ENCODE results near the gene CWC27.

Gene CWC27

DNA sequence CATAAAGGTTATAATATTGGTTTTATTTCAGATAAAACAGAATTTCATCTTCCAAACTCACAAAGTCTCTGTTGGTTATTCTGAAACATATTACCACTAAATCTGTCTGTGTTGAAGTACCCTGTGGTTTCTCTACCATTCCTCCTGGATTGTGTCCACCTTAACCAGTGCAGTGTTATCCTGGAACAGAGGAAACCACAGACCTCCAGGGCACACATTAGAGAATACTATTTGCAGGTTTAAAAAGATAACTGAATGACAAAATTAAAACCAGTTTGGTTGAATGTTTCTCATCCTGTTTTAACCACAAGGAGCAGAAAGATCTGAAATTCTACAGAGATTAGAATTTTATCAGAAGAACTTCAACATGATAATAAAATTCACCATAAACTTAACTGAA lies 251.8 kb downstream of the CWC27 start:
- H3K4me3 ChIP-seq (ENCODE audit: low read length in 2 of 2) = no peak overlapping the region
- no peak overlapping the region for H3K9ac ChIP-seq (ENCODE audit: low read depth in 1 of 2, low read length in 2 of 2)
- H3K4me1 ChIP-seq (ENCODE audit: control insufficient read depth in 2 of 2, insufficient read depth in 2 of 2, low read length in 2 of 2) = no peaks in the 10 kb centered on the region
- H3K27me3 ChIP-seq (ENCODE audit: control insufficient read depth in 2 of 2, insufficient read depth in 2 of 2, low read length in 2 of 2) = no peaks in the 10 kb centered on the region
- H3K27ac ChIP-seq (ENCODE audit: low read depth in 2 of 2, low read length in 2 of 2) = no peak overlapping the region
- H3K36me3 ChIP-seq (ENCODE audit: control insufficient read depth in 2 of 2, insufficient read depth in 2 of 2, low read length in 2 of 2) = no peaks in the 10 kb centered on the region
- no peaks in the 10 kb centered on the region for H3K9me3 ChIP-seq (ENCODE audit: control insufficient read depth in 2 of 2, low read length in 2 of 2)

DNA sequence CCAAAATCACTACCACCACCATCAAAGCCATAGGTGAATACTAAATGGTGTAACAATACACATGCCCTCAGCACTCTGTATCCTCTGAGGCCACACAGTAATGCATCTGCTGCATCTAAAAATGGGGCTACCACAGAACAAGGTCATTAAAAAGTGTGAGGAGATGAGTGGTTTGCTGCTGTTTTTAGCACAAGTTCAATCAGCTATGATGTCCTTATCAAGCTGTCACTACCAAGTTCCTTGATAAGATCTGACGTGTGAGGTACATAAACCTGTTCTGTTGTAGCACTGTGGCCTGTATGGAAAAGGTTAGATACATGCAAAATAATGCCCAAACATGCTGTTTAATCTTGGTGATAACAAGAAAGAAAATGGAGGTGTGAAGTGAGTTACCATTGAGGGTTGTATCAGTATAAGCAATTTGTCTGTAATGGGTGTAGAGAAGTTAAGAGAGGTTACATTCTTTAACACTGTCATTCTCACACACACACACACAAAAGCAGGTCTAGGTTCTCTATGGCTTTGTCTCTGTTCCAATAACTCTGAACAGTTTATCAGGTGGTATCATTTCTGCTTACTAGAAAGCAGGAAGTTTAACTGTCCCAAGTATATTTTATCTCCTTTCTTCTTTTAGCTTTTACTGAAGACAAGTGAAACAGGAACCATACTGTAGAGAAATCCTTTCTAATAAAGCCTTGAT lies 252.9 kb downstream of the CWC27 start:
- Histone ChIP-seq H3K27ac (ENCODE audit: low read depth in 2 of 2, low read length in 2 of 2) (no peak overlapping the region), H3K27me3 (ENCODE audit: control insufficient read depth in 2 of 2, insufficient read depth in 2 of 2, low read length in 2 of 2) (no peaks in the 10 kb centered on the region), H3K9me3 (ENCODE audit: control insufficient read depth in 2 of 2, low read length in 2 of 2) (no peaks in the 10 kb centered on the region), H3K4me1 (ENCODE audit: control insufficient read depth in 2 of 2, insufficient read depth in 2 of 2, low read length in 2 of 2) (no peaks in the 10 kb centered on the region), H3K4me3 (ENCODE audit: low read length in 2 of 2) (no peak overlapping the region), H3K9ac (ENCODE audit: low read depth in 1 of 2, low read length in 2 of 2) (no peak overlapping the region), H3K36me3 (ENCODE audit: control insufficient read depth in 2 of 2, insufficient read depth in 2 of 2, low read length in 2 of 2) (no peaks in the 10 kb centered on the region)

DNA sequence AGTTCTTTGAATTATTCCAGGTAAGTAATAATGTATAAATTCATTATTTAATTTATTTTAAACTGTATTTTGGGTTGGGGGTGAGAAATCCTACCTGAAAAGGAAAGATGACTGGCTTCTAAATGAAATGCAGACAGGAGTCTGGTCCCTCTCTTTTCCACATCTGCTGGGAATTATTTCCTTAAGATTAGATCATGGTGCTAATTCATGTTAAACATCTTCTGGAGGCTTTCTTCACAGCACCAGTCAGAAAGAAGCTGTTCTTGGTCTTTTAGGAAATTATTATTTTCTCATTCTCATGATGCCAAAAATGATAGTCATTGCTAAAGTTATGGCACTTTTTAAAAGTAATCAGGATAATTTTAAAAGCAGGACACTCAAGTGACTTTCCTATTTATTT lies 254.2 kb downstream of the CWC27 start:
- Histone ChIP-seq H3K9ac (ENCODE audit: low read depth in 1 of 2, low read length in 2 of 2) (no peak overlapping the region), H3K27me3 (ENCODE audit: control insufficient read depth in 2 of 2, insufficient read depth in 2 of 2, low read length in 2 of 2) (no peaks in the 10 kb centered on the region), H3K36me3 (ENCODE audit: control insufficient read depth in 2 of 2, insufficient read depth in 2 of 2, low read length in 2 of 2) (no peaks in the 10 kb centered on the region), H3K4me1 (ENCODE audit: control insufficient read depth in 2 of 2, insufficient read depth in 2 of 2, low read length in 2 of 2) (no peaks in the 10 kb centered on the region), H3K27ac (ENCODE audit: low read depth in 2 of 2, low read length in 2 of 2) (no peak overlapping the region), H3K4me3 (ENCODE audit: low read length in 2 of 2) (no peak overlapping the region), H3K9me3 (ENCODE audit: control insufficient read depth in 2 of 2, low read length in 2 of 2) (no peaks in the 10 kb centered on the region)

DNA sequence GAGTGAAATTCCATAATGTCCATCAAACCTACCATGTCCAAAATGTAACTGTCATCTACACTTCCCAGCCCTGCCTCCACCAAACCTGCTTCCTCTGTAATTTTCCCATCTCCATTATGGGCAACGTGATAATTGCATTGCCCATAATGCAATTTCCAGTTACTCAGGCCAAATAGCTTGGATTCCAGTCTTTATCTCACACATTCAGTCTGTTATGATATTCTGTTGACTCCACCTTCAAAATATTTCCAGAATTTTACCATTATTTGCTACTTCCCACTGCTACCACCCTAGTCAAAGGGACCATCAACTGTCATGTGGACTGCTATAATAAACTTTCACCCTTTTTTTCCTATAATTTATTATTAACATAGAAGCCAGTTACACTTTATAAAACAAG lies 256.0 kb downstream of the CWC27 start:
- Histone ChIP-seq H3K9ac (ENCODE audit: low read depth in 1 of 2, low read length in 2 of 2) (no peak overlapping the region), H3K36me3 (ENCODE audit: control insufficient read depth in 2 of 2, insufficient read depth in 2 of 2, low read length in 2 of 2) (no peaks in the 10 kb centered on the region), H3K9me3 (ENCODE audit: control insufficient read depth in 2 of 2, low read length in 2 of 2) (no peaks in the 10 kb centered on the region), H3K4me3 (ENCODE audit: low read length in 2 of 2) (no peak overlapping the region), H3K4me1 (ENCODE audit: control insufficient read depth in 2 of 2, insufficient read depth in 2 of 2, low read length in 2 of 2) (no peaks in the 10 kb centered on the region), H3K27ac (ENCODE audit: low read depth in 2 of 2, low read length in 2 of 2) (no peak overlapping the region), H3K27me3 (ENCODE audit: control insufficient read depth in 2 of 2, insufficient read depth in 2 of 2, low read length in 2 of 2) (no peaks in the 10 kb centered on the region)

DNA sequence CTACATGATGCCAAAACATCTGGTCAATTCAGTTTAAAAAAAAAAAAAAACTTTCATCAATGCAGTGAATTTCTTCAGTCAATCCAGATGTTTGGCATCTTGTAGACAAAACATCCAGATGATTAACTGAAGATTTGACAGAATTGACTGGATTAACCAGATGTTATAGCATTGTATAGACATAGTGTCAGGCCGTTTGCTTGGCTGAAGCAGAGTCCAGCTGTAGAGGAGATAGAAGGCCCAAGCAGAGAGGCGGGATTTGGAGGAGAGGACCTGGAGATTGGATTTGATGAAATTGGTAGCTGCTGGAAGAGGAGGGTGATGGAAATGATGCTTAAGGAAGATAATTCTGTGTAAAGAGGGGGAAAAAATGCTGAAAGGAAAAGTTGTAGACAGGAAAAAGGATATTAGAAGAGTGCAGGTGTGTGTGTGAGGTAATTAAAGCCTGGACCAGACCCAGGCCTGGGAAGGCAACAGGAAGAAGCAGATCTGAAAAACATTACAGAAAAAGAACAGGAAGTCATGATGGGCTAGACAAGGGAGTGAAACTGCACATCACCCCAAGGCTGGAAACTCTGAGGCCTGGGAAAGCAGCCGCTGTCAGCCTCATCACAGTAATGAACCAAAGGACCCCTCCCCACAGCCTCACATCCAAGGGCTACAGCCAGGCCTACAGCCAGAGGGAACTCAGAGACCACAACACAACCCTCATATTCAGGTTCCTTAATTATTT lies 258.3 kb downstream of the CWC27 start:
- no peak overlapping the region for H3K27ac ChIP-seq (ENCODE audit: low read depth in 2 of 2, low read length in 2 of 2)
- H3K9me3 ChIP-seq (ENCODE audit: control insufficient read depth in 2 of 2, low read length in 2 of 2) = no peaks in the 10 kb centered on the region
- H3K9ac ChIP-seq (ENCODE audit: low read depth in 1 of 2, low read length in 2 of 2) = no peak overlapping the region
- no peaks in the 10 kb centered on the region for H3K36me3 ChIP-seq (ENCODE audit: control insufficient read depth in 2 of 2, insufficient read depth in 2 of 2, low read length in 2 of 2)
- H3K27me3 ChIP-seq (ENCODE audit: control insufficient read depth in 2 of 2, insufficient read depth in 2 of 2, low read length in 2 of 2) = no peaks in the 10 kb centered on the region
- H3K4me1 ChIP-seq (ENCODE audit: control insufficient read depth in 2 of 2, insufficient read depth in 2 of 2, low read length in 2 of 2) = no peaks in the 10 kb centered on the region
- H3K4me3 ChIP-seq (ENCODE audit: low read length in 2 of 2) = no peak overlapping the region

DNA sequence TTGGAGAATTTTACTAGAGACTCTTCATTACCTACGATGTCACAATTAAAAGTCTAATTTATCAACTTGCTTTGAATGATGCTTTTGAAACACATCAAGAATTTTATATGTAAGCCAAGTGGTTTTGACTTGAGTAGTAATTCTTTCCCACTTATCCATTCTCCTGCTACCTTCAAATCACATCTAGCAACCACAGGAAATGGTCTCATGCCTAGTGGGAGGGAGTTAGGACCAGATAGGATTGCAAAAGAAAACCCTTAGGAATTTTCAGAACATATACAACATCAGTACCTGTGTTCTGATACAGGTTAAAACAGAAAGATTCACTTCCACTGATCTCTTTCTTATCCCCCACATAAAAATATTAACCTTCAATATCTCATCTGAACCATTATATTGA lies 260.4 kb downstream of the CWC27 start:
- H3K36me3 ChIP-seq (ENCODE audit: control insufficient read depth in 2 of 2, insufficient read depth in 2 of 2, low read length in 2 of 2) = no peaks in the 10 kb centered on the region
- H3K27ac ChIP-seq (ENCODE audit: low read depth in 2 of 2, low read length in 2 of 2) = no peak overlapping the region
- H3K9me3 ChIP-seq (ENCODE audit: control insufficient read depth in 2 of 2, low read length in 2 of 2) = no peaks in the 10 kb centered on the region
- no peak overlapping the region for H3K9ac ChIP-seq (ENCODE audit: low read depth in 1 of 2, low read length in 2 of 2)
- no peaks in the 10 kb centered on the region for H3K27me3 ChIP-seq (ENCODE audit: control insufficient read depth in 2 of 2, insufficient read depth in 2 of 2, low read length in 2 of 2)
- no peak overlapping the region for H3K4me3 ChIP-seq (ENCODE audit: low read length in 2 of 2)
- H3K4me1 ChIP-seq (ENCODE audit: control insufficient read depth in 2 of 2, insufficient read depth in 2 of 2, low read length in 2 of 2) = no peaks in the 10 kb centered on the region

DNA sequence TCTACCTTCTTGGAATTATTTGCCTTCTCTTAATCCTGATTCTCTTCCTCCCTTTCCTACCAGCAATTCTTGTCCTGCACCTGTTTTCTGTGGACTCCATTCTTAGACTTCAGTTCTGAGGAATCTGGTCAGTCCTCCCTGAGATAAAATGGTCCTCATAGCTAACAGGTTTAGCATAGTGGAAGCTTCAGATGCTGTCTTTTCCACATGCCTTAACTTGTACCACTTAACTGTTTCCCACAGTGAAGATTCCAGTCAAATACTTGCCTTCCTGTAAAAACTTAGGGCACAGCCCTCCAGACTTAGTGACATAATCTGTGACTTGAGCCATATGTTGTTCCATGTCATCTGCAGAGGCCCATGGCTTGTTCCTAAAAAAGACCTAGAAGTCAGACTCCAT lies 261.3 kb downstream of the CWC27 start:
- no peak overlapping the region for H3K27ac ChIP-seq (ENCODE audit: low read depth in 2 of 2, low read length in 2 of 2)
- H3K9me3 ChIP-seq (ENCODE audit: control insufficient read depth in 2 of 2, low read length in 2 of 2) = no peaks in the 10 kb centered on the region
- no peaks in the 10 kb centered on the region for H3K27me3 ChIP-seq (ENCODE audit: control insufficient read depth in 2 of 2, insufficient read depth in 2 of 2, low read length in 2 of 2)
- no peaks in the 10 kb centered on the region for H3K36me3 ChIP-seq (ENCODE audit: control insufficient read depth in 2 of 2, insufficient read depth in 2 of 2, low read length in 2 of 2)
- H3K4me1 ChIP-seq (ENCODE audit: control insufficient read depth in 2 of 2, insufficient read depth in 2 of 2, low read length in 2 of 2) = peaks cover 3 to 6% of the 10 kb centered on the region in 2 donors
- H3K9ac ChIP-seq (ENCODE audit: low read depth in 1 of 2, low read length in 2 of 2) = no peak overlapping the region
- no peak overlapping the region for H3K4me3 ChIP-seq (ENCODE audit: low read length in 2 of 2)

DNA sequence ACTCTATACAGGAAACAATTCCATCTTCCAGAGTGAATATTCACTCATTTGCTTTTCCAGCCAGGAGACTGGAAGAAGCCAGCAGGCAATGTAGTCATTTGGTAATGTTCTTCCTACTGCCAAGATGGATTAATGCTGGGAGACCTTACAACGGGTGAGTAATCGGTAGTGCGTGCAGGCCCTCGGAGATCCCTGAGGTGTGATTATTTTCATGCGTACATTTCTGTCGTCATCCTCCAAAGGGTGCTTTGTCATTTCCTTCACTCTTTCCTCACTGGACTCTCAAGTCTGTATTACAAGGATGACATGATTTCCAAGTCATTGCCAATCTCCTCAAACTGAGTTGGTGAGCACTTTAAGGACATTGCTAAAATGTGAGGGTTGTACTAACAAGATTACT lies 263.5 kb downstream of the CWC27 start:
- H3K27me3 ChIP-seq (ENCODE audit: control insufficient read depth in 2 of 2, insufficient read depth in 2 of 2, low read length in 2 of 2) = no peaks in the 10 kb centered on the region
- H3K4me3 ChIP-seq (ENCODE audit: low read length in 2 of 2) = no peak overlapping the region
- H3K27ac ChIP-seq (ENCODE audit: low read depth in 2 of 2, low read length in 2 of 2) = no peak overlapping the region
- H3K36me3 ChIP-seq (ENCODE audit: control insufficient read depth in 2 of 2, insufficient read depth in 2 of 2, low read length in 2 of 2) = no peaks in the 10 kb centered on the region
- no peak overlapping the region for H3K9ac ChIP-seq (ENCODE audit: low read depth in 1 of 2, low read length in 2 of 2)
- no peaks in the 10 kb centered on the region for H3K9me3 ChIP-seq (ENCODE audit: control insufficient read depth in 2 of 2, low read length in 2 of 2)
- peaks cover 4 to 9% of the 10 kb centered on the region in 2 donors for H3K4me1 ChIP-seq (ENCODE audit: control insufficient read depth in 2 of 2, insufficient read depth in 2 of 2, low read length in 2 of 2)

DNA sequence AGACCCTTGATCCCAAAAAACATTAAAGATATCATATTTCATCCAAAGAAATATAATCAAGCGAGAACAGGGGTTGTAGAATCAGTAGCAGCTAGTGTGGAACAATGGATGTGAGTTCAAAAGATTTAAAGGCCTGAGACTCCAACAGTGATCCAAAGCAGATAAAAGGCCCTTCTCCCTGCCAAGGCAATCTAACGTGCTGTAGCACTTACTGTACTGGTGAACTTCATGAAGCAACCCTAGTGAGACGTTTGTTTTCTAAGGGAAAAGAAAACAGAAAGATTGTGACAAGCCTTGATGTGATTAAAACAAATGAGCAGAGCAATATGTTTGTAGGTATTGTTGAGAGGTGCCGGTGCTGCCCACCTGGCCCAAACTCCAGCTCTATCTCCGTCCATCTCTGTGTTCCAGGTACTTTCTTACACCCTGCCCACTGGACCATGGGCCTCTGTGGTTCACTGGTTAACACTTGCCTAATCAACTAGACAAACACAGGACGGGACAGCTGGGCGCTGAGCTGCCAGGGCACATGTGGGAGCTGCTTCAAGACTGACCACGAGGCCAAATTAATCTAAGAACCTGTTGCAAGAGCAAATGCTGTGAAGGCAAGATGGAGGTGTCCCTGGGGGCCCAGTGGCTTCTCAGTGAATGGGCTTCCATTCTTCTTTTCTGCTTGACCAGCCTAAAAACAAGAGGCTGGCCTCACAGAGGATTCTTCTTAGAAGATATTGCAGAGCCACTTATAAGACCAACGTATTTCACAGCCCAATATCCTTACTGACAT lies 265.5 kb downstream of the CWC27 start:
- H3K27ac ChIP-seq (ENCODE audit: low read depth in 2 of 2, low read length in 2 of 2) = no peak overlapping the region
- peaks cover 4 to 9% of the 10 kb centered on the region in 2 donors for H3K4me1 ChIP-seq (ENCODE audit: control insufficient read depth in 2 of 2, insufficient read depth in 2 of 2, low read length in 2 of 2)
- H3K9me3 ChIP-seq (ENCODE audit: control insufficient read depth in 2 of 2, low read length in 2 of 2) = no peaks in the 10 kb centered on the region
- H3K27me3 ChIP-seq (ENCODE audit: control insufficient read depth in 2 of 2, insufficient read depth in 2 of 2, low read length in 2 of 2) = no peaks in the 10 kb centered on the region
- peak overlapping the region in 1 of 2 donors; percentile 92 for H3K9ac ChIP-seq (ENCODE audit: low read depth in 1 of 2, low read length in 2 of 2)
- no peaks in the 10 kb centered on the region for H3K36me3 ChIP-seq (ENCODE audit: control insufficient read depth in 2 of 2, insufficient read depth in 2 of 2, low read length in 2 of 2)
- no peak overlapping the region for H3K4me3 ChIP-seq (ENCODE audit: low read length in 2 of 2)

DNA sequence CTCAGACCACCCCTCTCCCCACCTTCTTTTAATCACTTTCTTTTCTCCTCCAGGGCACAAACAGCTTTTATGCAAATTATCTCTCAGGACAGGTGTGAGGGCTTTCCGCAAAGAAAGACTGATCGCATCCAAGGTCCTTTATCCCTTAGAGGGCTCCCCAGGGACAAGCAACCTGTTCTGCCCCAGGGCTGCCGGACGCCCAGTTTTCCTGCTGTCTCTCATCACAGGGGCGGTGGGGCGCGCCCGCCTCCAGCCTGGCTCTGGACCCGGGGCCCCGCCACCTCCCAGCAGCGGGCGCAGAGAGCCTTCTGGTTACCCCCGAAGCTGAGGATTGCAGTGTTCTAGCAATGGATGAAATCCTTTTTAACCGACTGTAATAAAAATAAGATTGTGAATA lies 266.1 kb downstream of the CWC27 start:
- peak overlapping the region; percentile 83 to 85 for H3K4me3 ChIP-seq (ENCODE audit: low read length in 2 of 2)
- peak overlapping the region; percentile 88 to 92 for H3K9ac ChIP-seq (ENCODE audit: low read depth in 1 of 2, low read length in 2 of 2)

More for the DNA sequence above, 266.1 kb downstream of the CWC27 start:
- H3K4me1 ChIP-seq (ENCODE audit: control insufficient read depth in 2 of 2, insufficient read depth in 2 of 2, low read length in 2 of 2) = peaks cover 4 to 9% of the 10 kb centered on the region in 2 donors
- peak overlapping the region; percentile 88 to 89 for H3K27ac ChIP-seq (ENCODE audit: low read depth in 2 of 2, low read length in 2 of 2)
- no peaks in the 10 kb centered on the region for H3K36me3 ChIP-seq (ENCODE audit: control insufficient read depth in 2 of 2, insufficient read depth in 2 of 2, low read length in 2 of 2)
- H3K9me3 ChIP-seq (ENCODE audit: control insufficient read depth in 2 of 2, low read length in 2 of 2) = no peaks in the 10 kb centered on the region
- no peaks in the 10 kb centered on the region for H3K27me3 ChIP-seq (ENCODE audit: control insufficient read depth in 2 of 2, insufficient read depth in 2 of 2, low read length in 2 of 2)
